HepG2 (cell line): ENCODE results near the gene L3MBTL4. TPM values are rescaled to one million over a fixed set of nuclear protein-coding genes. Genes with fewer than 3 reads are reported as not detected.

Experiments used
- EEA1 ChIP-seq: sonication (generic); formaldehyde crosslinking; IDR thresholded peaks from 2 replicates; pipeline ENCODE4 v1.5.1; 2020; ENCODE audit warnings: mild to moderate bottlenecking, missing genetic modification reagents, borderline replicate concordance
- KLF15 ChIP-seq: sonication (generic); formaldehyde crosslinking; IDR thresholded peaks from 2 replicates; pipeline ENCODE4 v1.8.1; 2023; ENCODE audit warnings: borderline replicate concordance, mild to moderate bottlenecking, inconsistent platforms, missing genetic modification reagents, mixed read lengths
- NR2F1 ChIP-seq, 2 experiments: fragments of 450-650 bp in 1 of 2; formaldehyde crosslinking in 1 of 2; IDR thresholded peaks; 2 replicates each; pipeline versions ENCODE4 v1.5.0 to v1.6.1; 2016 to 2020; ENCODE audit warnings: mild to moderate bottlenecking in 1 of 2, missing compliant biosample characterization in 1 of 2, missing genetic modification reagents in 1 of 2, moderate library complexity in 1 of 2
- NR2F6 ChIP-seq, 2 experiments: IDR thresholded peaks; 2 replicates each; pipeline ENCODE4 v1.6.1; 2016; ENCODE audit warnings: antibody characterized with exemption in 1 of 2, mild to moderate bottlenecking in 1 of 2
- RARA ChIP-seq: IDR thresholded peaks from 2 replicates; pipeline ENCODE4 v1.6.1; 2016; ENCODE audit warnings: missing genetic modification reagents, missing compliant biosample characterization
- STAT5B ChIP-seq: sonication (generic); formaldehyde crosslinking; IDR thresholded peaks from 2 replicates; pipeline ENCODE4 v1.4.0; 2020; ENCODE audit warnings: missing genetic modification reagents
- ZNF317 ChIP-seq: sonication (generic); formaldehyde crosslinking; IDR thresholded peaks from 2 replicates; pipeline ENCODE4 v1.5.0; 2020; ENCODE audit warnings: mild to moderate bottlenecking, missing genetic modification reagents
- ZNF644 ChIP-seq: IDR thresholded peaks from 2 replicates; pipeline ENCODE4 v1.6.1; 2016; ENCODE audit warnings: low read depth
- ZNF652 ChIP-seq: IDR thresholded peaks from 2 replicates; pipeline ENCODE4 v1.6.1; 2016; ENCODE audit warnings: low read depth, borderline replicate concordance
- ZNF776 ChIP-seq: sonication (generic); formaldehyde crosslinking; IDR thresholded peaks from 2 replicates; pipeline ENCODE4 v1.4.0; 2020; ENCODE audit warnings: mild to moderate bottlenecking, missing genetic modification reagents
- ZSCAN21 ChIP-seq: sonication (generic); formaldehyde crosslinking; IDR thresholded peaks from 2 replicates; pipeline ENCODE4 v1.8.0; 2022; ENCODE audit warnings: mild to moderate bottlenecking, missing genetic modification reagents, moderate library complexity, borderline replicate concordance
- ZSCAN30 ChIP-seq: sonication (generic); formaldehyde crosslinking; IDR thresholded peaks from 2 replicates; pipeline ENCODE4 v1.5.0; 2020; ENCODE audit warnings: mild to moderate bottlenecking, missing genetic modification reagents
- polyA plus RNA-seq, 8 experiments: library from polyadenylated mRNA; depleted of rRNA in 3 of 8; stranded (reverse) in 7 of 8; unstranded in 1 of 8; fragments of >200 nt; fragmentation: Illumina TruSeq in 4 of 8; extraction: Trizol in 4 of 8; gene quantifications; 2 replicates each; pipeline versions ENCODE4 v1.2.1 to v1.2.3, GENCODE V29; 2011 to 2016; ENCODE audit warnings: low read depth in 4 of 8, missing spikeins in 1 of 8, mixed read lengths in 1 of 8; ENCODE audit not compliant: insufficient read depth in 1 of 8
- total RNA-seq, 5 experiments: library from RNA; depleted of rRNA; stranded (reverse); fragments of >200 nt; fragmentation: Illumina TruSeq; extraction: Trizol; gene quantifications; 2 replicates each; pipeline ENCODE4 v1.2.3, GENCODE V29; 2016; ENCODE audit warnings: low read depth in 1 of 5
- TF ChIP-seq, protein P1 (sequence below): IDR thresholded peaks from 2 replicates; pipeline ENCODE4 v1.4.0; 2020; ENCODE audit warnings: mild to moderate bottlenecking, missing genetic modification reagents
- TF ChIP-seq, protein P2 (sequence below): sonication (generic); formaldehyde crosslinking; IDR thresholded peaks from 2 replicates; pipeline ENCODE4 v1.5.1; 2020; ENCODE audit warnings: missing genetic modification reagents, mild to moderate bottlenecking, borderline replicate concordance
- TF ChIP-seq, protein P3 (sequence below): sonication (generic); formaldehyde crosslinking; IDR thresholded peaks from 2 replicates; pipeline ENCODE4 v1.9.0; 2021; ENCODE audit warnings: missing genetic modification reagents, mild to moderate bottlenecking, borderline replicate concordance

Gene L3MBTL4
- total and polyA plus RNA-seq, 2 of the 13 experiments (the other 11 are each of a cell fraction or from before 2014, with no cell fraction given) = 10.8 to 13.3 TPM

DNA sequence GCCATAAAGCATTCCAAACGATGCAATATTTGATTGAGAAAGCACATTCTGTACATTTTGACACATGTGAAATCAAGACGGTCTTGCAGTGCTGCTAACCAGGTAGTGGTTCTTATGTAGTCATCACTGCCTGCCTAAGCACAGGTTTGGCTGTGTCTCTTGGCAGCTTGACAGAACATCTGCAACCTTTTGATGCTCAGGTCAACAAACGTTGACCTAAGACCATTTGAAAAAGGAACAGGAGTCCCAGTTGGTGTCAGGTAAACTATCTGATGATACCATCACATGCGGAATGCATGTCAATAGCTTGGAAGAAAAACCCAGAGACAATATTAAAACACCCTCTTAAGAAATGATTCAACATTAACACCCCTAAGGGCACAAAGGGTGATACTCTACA lies 80.7 kb downstream of the L3MBTL4 start (continued):
- TF ChIP-seq, protein P1, sequence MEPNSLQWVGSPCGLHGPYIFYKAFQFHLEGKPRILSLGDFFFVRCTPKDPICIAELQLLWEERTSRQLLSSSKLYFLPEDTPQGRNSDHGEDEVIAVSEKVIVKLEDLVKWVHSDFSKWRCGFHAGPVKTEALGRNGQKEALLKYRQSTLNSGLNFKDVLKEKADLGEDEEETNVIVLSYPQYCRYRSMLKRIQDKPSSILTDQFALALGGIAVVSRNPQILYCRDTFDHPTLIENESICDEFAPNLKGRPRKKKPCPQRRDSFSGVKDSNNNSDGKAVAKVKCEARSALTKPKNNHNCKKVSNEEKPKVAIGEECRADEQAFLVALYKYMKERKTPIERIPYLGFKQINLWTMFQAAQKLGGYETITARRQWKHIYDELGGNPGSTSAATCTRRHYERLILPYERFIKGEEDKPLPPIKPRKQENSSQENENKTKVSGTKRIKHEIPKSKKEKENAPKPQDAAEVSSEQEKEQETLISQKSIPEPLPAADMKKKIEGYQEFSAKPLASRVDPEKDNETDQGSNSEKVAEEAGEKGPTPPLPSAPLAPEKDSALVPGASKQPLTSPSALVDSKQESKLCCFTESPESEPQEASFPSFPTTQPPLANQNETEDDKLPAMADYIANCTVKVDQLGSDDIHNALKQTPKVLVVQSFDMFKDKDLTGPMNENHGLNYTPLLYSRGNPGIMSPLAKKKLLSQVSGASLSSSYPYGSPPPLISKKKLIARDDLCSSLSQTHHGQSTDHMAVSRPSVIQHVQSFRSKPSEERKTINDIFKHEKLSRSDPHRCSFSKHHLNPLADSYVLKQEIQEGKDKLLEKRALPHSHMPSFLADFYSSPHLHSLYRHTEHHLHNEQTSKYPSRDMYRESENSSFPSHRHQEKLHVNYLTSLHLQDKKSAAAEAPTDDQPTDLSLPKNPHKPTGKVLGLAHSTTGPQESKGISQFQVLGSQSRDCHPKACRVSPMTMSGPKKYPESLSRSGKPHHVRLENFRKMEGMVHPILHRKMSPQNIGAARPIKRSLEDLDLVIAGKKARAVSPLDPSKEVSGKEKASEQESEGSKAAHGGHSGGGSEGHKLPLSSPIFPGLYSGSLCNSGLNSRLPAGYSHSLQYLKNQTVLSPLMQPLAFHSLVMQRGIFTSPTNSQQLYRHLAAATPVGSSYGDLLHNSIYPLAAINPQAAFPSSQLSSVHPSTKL (CRISPR knock-in tag) = peak; percentile 39; the same call in 1 of the 2 replicates
- no peak for TF ChIP-seq ZNF317
- TF ChIP-seq, protein P2, sequence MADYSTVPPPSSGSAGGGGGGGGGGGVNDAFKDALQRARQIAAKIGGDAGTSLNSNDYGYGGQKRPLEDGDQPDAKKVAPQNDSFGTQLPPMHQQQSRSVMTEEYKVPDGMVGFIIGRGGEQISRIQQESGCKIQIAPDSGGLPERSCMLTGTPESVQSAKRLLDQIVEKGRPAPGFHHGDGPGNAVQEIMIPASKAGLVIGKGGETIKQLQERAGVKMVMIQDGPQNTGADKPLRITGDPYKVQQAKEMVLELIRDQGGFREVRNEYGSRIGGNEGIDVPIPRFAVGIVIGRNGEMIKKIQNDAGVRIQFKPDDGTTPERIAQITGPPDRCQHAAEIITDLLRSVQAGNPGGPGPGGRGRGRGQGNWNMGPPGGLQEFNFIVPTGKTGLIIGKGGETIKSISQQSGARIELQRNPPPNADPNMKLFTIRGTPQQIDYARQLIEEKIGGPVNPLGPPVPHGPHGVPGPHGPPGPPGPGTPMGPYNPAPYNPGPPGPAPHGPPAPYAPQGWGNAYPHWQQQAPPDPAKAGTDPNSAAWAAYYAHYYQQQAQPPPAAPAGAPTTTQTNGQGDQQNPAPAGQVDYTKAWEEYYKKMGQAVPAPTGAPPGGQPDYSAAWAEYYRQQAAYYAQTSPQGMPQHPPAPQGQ (CRISPR knock-in tag) = no peak
- TF ChIP-seq NR2F1 (CRISPR knock-in tag; IDR thresholded peaks at IDR 0.05) = peak; percentile 62 to 73; a peak in 3 of 4 replicates
- TF ChIP-seq STAT5B = no peak
- peak; percentile 46; the same call in 1 of the 2 replicates for TF ChIP-seq NR2F6 (IDR thresholded peaks at IDR 0.05)
- TF ChIP-seq NR2F6 (CRISPR knock-in tag; IDR thresholded peaks at IDR 0.05) = peak; percentile 60; the same call in 1 of the 2 replicates
- TF ChIP-seq, protein P3, sequence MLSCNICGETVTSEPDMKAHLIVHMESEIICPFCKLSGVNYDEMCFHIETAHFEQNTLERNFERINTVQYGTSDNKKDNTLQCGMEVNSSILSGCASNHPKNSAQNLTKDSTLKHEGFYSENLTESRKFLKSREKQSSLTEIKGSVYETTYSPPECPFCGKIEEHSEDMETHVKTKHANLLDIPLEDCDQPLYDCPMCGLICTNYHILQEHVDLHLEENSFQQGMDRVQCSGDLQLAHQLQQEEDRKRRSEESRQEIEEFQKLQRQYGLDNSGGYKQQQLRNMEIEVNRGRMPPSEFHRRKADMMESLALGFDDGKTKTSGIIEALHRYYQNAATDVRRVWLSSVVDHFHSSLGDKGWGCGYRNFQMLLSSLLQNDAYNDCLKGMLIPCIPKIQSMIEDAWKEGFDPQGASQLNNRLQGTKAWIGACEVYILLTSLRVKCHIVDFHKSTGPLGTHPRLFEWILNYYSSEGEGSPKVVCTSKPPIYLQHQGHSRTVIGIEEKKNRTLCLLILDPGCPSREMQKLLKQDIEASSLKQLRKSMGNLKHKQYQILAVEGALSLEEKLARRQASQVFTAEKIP = no peak
- no peak for TF ChIP-seq ZSCAN30
- TF ChIP-seq ZNF644 (CRISPR knock-in tag) = 0 out of 2 replicates have a peak, but pooled peaks have one; percentile 22
- no peak for TF ChIP-seq ZSCAN21 (CRISPR knock-in tag)
- TF ChIP-seq KLF15 (CRISPR knock-in tag) = no peak
- peak; percentile 30; the same call in 1 of the 2 replicates for TF ChIP-seq RARA (CRISPR knock-in tag)
- TF ChIP-seq ZNF652 (CRISPR knock-in tag) = no peak
- no peak for TF ChIP-seq ZNF776 (CRISPR knock-in tag)
- TF ChIP-seq EEA1 = no peak
